Measurements from ENCODE around the gene ITPKC.

DNA sequence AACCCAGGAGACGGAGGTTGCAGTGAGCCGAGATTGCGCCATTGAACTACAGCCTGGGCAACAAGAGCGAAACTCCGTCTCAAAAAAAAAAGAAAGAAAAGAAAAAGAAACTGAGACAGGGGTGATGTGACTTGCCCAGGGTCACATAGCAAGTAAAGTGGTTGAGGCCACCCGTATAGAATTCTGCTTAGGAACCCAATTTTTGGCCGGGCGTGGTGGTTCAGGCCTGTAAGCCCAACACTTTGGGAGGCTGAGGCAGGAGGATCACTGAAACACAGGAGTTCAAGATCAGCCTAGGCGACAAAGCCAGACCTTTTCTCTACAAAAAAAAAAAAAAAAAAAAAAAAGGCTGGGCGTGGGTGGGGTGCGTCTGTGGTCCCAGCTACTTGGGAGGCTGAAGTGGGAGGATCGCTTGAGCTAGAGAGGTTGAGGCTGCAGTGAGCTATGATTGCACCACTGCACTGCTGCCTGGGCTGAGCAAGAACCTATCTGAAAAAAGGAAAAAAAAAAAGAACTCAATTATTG lies 35.4 kb downstream of the ITPKC start:
- TF ChIP-seq, protein P1, sequence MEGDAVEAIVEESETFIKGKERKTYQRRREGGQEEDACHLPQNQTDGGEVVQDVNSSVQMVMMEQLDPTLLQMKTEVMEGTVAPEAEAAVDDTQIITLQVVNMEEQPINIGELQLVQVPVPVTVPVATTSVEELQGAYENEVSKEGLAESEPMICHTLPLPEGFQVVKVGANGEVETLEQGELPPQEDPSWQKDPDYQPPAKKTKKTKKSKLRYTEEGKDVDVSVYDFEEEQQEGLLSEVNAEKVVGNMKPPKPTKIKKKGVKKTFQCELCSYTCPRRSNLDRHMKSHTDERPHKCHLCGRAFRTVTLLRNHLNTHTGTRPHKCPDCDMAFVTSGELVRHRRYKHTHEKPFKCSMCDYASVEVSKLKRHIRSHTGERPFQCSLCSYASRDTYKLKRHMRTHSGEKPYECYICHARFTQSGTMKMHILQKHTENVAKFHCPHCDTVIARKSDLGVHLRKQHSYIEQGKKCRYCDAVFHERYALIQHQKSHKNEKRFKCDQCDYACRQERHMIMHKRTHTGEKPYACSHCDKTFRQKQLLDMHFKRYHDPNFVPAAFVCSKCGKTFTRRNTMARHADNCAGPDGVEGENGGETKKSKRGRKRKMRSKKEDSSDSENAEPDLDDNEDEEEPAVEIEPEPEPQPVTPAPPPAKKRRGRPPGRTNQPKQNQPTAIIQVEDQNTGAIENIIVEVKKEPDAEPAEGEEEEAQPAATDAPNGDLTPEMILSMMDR (IDR thresholded peaks at IDR 0.05) = no peak
- TF ChIP-seq EZH2 (IDR thresholded peaks at IDR 0.05) (no peak), EZH2phosphoT487 (IDR thresholded peaks at IDR 0.05) (no peak)

Data from neural progenitor cell (in vitro differentiated cells).